GM19025 (cell line): ENCODE measurements around the gene SCIMP.
"Not testable (repeated sequence)": the region's sequence is repeated elsewhere in the genome, so short reads cannot be mapped to it uniquely, and the experiment has no call there.

ENCODE experiments used
- ATAC-seq: cut with Tn5 transposase; IDR thresholded peaks from one replicate; pipeline ENCODE4 v1.9.1; 2021; ENCODE audit warnings: mild to moderate bottlenecking, low read depth, moderate library complexity; ENCODE audit not compliant: unreplicated experiment

SCIMP gene

DNA sequence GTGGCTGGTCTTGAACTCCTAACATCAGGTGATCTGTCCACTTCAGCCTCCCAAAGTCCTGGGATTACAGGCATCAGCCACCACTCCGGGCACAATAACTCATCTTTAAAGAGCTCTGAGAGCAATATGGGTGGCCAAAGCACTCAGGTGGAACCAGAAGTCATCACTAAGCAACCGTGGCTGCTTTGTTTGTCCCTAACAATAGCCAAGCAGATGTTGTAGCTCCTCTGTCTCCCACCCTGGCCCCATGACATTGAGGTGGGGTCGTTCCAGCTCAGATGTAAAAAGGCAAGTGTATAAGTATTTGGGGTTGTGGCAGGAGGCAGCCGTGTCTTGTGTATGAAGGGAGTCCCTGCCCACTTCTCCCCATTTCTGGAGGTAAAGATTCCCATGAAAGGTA lies 3.7 kb upstream of the SCIMP start:
- no peak for ATAC-seq

DNA sequence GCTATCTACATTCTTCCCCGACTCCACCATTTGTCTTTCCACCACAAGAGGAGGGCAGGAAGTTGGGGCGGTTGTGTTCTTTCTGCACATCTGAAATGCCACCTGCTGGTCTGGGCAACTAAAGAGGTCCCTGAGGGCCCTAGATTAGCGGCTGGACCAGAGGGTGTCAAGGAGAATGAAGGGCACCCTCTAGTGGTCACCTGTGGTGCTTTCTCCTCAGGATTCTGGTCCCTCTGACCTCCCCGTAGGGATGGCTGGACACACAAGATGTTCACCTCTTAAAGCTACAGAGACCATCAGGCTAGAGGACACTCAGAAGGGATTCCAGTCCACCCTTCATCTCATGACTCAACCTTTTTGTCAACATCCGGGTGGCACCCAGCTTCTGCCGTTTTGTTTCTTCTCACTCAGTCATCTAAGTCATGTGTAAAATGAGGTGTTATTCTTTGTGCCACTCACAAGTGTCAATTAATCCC lies 2.9 kb upstream of the SCIMP start:
- no peak for ATAC-seq

DNA sequence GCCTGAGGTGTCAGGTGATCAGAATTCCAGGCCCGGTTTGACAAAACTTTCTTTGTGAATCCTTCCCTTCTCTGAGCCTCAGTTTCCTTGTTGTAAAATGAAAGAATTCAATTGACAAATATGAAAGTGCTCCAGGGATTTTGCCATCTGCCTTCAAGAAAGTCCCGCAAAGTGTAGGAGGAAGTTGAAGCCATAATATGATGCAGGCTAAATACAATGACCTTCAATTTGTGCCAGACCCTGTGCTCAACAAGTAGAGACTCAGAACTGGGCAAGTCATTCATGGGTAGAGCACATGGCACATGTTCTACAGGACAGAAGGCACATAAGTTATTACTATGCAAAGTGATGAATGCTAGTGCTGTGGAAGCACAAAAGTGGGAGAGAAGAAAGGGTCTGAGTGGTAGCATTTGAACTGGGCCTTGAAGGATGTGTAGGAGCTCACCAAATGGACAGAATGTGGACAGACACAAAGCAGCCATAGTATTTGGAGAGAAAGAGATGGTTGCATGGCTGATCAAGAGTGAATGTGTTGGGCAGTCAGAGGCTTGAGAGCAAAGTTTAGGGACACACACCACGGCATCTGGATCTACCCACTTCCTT lies 2.4 kb upstream of the SCIMP start:
- no peak for ATAC-seq

DNA sequence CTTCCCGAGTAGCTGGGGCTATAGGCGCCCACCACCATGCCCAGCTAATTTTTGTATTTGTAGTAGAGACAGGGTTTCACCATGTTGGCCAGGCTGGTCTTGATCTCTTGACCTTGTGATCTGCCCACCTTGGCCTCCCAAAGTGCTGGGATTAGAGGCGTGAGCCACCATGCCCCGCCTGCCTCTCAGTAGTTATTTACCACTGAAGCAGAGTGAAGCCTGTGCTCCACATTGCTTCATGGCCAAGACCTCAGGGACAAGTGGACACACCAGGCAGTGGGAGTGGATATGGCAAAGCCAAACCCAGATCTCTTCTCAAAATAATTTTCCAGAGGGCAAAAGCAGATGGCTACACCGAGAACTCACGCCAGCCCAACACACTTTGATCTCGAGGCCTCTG lies 1.2 kb downstream of the SCIMP start:
- ATAC-seq, result not testable (repeated sequence)

DNA sequence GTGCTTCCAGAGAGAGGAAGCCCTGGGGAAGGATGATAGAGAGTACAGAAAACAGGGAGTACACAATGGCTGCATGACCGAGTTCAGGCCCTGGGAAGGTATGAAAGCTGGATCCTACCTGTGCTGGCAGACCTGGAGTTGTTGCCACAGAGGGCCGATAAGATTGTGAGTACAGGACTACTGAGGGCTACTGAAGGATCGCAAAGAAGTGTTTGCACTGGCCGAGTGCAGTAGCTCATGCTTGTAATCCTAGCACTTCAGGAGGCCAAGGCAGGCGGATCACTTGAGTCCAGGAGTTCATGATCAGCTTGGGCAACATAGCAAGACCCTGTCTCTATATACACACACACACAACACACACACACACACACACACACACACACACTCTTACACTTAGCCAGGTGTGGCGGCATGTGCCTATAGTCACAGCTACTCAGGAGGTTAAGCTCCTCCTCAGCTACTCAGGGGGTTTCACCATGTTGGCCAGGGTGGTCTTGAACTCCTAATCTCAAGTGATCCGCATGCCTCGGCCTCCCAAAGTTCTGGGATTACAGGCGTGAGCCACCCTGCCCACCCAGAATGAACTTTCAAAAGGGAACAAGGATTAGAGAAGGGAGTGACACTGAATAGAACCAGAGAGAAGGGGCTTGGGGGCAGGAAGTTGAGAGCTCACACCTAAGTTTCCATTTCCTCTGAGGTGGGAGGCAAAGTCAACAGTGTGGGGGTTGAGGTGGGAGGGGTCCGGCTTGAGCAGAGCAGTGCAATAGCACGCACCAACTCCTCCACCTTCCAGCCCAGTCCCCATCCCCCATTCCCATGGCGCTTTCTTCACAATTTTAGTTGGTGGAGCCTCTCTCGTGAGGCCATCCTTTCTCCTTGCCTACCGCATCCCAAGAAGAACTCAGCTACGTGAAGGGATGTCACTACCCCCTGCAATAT lies 7.5 kb downstream of the SCIMP start:
- ATAC-seq, result no peak

DNA sequence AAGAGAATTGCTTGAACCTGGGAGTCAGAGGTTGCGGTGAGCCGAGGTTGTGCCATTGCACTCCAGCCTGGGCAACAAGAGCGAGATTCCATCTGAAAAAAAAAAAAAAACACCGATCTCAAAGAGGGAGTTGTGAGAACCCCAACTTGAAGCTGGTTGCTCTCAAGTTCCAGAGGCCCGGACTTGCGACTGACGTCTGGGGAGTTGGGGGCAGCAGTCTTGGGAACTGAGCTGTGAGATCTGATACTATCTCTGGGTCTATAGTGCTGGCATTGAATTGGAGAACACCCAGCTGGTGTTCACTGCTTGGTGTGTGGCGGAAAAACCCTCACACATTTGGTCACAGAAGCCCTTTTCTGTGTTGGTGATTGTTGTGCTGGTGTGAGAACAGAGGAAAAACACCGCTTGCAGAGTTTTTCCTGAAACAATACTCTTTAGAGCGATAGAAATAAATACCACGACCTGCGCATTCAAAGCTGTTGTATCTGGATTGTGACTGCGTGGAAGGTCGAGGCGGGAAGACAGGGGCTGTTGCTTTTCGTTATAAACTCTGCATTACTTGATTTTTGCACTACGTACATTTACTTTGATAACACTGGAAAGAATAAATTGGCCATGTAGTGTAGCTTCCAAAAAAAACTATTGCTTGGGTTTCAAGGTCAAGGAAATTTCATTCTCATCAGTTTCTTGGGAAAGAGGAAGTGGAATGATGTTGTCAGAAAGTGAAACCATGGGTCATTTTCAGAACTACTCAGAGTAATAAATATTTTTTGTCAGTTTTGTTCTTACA lies 8.8 kb downstream of the SCIMP start:
- ATAC-seq, result peak; percentile 41

DNA sequence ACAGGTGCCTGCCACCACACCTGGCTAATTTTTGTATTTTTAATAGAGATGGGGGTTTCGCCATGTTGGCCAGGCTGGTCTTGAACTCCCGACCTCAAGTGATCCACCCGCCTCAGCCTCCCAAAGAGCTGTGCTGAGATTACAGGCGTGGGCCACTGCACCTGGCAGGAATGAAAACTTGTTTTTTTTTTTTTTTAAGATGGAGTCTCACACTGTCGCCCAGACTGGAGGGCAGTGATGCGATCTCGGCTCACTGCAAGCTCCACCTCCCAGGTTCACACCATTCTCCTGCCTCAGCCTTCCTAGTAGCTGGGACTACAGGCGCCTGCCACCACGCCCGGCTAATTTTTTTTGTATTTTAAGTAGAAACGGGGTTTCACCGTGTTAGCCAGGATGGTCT lies 12.7 kb downstream of the SCIMP start:
- not testable (repeated sequence) for ATAC-seq

DNA sequence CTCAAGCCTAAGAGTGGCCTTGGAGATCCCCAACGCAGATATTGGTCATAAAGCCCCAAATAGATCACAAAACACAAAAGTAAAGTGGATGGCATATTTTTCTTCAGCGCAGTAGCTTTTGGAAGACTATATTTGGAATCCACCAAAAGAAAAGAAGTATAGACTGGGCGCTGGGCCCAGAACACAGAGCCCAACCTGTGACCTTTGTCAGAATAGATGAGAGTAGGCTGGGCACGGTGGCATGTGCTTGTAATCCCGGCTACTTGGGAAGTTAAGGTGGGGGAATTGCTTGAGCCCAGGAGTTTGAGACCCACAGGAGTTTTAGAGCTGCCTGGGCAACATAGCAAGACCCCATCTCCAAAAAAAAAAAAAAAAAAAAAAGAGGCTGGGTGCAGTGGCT lies 14.6 kb downstream of the SCIMP start:
- ATAC-seq, result no peak

DNA sequence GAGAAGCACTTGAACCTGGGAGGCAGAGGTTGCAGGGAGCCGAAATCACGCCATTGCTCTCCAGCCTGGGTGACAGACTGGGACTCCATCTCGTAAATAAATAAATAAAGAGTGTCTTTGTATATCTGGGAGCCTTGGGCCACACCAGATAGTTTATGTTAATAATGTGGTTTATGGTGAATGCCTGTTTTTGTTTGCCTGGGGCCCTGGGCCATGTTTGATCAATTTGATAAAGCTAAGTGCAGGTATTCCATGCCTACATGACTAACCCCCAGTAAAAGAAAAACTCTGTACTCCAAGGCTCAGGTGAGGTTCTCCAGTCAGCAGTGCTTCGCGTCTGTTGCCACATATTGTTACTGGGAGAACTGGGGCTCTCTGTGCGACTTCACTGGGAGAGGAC lies 15.1 kb downstream of the SCIMP start:
- ATAC-seq, result no peak

DNA sequence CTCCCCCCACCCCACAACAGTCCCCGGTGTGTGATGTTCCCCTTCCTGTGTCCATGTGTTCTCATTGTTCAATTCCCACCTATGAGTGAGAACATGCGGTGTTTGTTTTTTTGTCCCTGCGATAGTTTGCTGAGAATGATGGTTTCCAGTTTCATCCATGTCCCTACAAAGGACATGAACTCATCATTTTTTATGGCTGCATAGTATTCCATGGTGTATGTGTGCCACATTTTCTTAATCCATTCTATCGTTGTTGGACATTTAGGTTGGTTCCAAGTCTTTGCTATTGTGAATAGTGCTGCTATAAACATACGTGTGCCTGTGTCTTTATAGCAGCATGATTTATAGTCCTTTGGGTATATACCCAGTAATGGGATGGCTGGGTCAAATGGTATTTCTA lies 17.1 kb downstream of the SCIMP start:
- not testable (repeated sequence) for ATAC-seq

DNA sequence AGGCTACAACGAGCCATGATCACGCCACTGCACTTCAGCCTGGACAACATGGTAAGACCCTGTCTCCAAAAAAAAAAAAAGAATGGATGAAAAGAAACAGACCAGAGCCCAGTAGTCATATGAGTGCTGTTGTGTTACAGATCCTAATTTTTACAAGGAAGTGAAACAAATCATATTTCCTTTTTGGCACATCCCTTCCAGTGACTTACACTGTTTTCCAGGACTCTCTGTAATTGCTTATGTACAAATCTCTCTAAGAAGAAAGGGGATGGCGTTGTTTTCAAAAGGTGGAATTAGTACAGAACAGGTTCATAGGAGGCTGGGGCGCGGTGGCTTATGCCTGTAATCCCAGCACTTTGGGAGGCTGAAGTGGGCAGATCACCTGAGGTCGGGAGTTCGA lies 23.2 kb downstream of the SCIMP start:
- ATAC-seq, result no peak

DNA sequence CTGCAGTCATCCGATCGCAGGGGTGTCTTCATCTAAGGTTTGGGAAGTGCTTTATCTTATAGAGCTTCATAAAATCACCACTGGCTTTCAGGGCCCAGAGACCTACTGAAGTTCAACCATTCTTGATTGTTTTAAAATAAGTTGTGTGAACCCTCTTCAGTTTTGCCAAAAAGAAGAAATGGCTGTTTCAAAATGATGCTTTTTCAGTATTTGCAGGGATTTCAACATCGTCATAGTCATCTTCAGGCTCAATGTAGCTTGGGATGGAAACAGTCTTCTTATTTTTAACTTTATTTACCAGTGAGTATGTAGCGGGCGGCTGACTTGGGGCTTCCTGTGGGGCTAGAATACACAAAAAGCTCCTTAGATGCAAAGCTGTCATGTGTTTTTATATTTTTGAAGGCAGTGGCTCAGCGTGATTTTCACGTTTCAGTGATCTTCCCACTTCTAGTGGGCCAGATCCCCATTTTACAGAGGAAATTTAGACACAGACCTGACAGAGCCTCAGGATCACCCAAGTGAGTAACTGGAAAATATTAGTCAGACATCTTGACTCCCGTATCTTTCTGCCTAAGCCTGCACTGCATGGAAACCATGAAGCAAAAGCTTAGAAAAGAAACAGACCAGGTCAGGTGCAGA lies 23.9 kb downstream of the SCIMP start:
- ATAC-seq, result no peak

DNA sequence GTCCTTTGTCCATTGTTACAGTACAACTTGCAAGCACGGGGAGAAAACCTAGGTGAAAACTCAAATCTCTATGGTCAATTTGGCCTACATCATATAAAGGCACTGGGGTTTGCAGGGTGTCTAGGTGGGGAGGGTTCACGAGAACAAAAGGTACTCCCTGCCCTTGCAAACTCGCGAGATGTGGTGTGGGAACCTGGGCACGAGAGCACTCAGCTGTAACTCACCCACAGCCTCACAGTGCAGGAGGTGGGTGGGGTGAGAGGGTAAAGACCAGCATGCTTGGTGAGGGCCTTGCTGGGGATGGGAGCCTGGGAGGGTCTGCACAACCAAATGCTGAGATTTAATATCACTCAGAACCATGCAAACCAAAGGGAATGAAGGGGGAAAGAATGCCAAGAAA lies 24.6 kb downstream of the SCIMP start:
- ATAC-seq, result no peak

DNA sequence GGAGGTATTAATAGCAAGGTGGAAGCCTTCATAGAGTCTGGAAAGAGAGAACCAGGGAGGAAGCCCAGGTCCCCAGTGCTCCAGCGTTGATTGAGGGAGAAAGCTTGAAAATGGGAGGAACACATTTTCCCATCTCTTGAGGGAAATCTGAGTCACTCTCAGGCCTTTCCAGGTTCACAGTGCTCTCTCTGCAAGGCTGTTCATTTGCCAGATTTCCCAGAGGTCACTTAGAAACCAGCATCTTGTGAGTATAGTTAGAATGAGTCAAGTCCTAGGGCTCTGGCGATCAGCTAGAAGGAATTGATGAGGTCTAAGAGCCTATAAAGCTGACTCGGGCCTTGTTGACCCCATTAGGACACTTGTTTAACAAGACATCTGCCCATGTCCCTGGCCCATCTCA lies 25.3 kb downstream of the SCIMP start:
- no peak for ATAC-seq

DNA sequence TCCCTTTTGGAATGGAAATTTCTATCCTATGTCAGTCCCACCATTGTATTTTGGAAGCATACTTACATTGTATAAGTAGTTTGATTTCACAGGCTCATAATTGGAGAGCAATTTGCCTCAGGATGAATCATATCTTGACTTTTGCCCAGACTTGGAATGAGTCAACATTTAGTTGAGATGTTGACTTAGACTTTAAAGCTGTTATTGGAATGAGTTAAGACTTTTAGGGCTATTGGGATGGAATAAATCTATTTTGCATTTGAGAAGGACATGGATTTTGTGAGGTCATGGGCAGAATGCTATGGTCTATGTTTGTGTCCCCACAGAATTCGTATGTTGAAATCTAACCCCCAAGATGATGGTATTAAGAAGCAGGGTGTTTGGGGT lies 30.8 kb downstream of the SCIMP start:
- no peak for ATAC-seq

DNA sequence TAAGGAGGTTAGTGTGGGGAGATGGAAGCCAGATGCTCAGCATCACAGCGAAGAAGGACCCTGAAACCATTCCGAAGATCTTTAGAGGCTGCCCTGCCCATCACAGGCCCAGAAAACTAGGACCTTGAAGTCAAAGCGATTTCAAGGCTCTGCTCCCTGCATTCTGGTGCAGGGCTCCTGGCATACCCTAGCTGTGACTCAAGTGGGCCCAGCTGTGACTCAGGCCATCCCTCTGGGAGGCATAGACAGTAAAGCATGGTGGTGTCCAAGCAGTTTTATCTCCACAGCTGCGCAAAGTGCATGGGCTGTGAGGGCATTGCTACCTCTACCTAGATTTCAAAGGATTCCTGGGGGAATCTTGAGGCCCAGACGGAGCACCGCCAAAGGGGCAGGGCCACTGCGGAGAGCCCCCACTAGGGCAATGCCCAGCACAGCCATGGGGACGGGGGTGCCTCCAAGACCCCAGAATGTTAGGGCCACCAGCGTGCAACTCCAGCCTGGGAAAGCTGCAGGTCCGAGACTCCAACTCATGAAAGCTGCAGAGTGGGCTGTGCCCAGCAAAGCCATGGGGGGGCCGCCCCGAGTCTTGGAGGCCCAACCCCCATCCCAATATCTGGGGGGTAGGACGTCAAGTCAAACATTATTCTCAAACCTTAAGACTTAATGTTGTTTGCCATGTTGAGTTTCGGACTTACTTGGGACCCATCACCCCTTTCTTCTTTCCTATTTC lies 31.3 kb downstream of the SCIMP start:
- ATAC-seq, result no peak

DNA sequence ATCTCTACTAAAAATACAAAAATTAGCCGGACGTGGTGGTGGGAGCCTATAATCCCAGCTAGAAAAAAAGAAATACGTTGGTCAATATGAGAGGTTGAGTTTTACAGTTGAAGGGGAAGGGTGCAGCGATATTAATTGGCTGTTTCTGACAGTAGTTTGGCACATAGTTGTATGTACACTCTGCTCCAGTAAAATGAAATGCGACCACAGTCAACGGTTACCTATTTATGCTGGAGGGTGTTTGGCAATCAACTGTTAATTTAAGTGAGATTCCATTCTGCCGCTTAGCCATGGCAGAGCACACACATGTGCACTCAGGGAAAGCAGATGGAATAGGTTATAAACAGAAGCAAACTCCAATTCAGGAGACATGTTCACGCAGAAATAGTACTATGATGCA lies 33.6 kb downstream of the SCIMP start:
- ATAC-seq, result no peak

DNA sequence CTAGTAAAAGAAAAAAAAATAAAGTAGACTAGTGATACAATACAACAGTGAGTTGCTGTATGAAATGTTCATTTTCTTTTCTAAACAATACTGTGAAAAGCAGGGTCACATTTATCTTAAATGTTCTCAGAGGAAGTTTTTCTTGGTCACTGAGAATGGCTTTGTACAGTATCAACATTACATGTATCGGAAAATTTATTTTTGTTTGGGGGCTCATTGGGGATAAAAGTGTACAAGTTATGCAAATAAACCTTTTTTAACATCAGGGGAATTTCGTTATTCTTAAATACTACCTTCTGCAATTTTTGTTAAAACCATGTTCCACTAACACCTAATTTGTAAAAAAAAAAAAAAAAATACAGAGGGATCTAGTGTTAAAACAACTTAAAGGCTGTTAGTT lies 34.3 kb downstream of the SCIMP start:
- no peak for ATAC-seq

DNA sequence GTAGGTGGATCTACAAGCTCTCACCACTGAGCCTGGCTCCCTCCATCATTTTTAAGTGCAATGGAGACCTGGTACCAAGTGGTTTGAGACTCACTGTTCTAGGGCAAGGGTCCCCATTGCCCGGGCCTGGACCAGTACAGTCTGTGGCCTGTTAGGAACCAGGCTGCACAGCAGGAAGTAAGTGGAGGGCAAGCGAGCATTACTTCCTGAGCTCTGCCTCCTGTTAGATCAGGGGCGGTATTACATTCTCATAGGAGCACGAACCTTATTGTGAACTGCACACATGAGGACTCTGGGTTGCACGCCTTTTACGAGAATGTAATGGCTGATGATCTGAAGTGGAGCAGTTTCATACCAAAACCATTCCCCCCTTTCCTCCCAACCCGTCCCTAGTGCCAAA lies 36.2 kb downstream of the SCIMP start:
- ATAC-seq, result no peak

DNA sequence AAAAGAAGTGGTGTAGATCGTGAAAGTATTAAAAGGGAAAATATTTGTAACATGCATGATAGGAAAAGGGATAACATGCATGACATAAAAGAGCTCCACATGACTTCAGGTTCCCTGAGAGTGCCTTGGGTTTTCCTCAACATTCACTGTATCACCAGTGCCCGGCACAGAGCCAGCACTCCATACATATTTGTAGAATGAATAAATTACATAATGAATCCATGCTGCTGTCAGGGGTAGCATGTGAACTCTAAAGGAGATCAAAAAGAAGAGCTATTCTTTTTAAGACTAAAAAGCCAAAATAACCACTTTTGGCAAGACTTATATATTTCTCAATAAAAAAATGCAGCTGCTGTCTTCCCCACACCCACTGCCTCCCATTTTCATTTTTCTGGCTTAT lies 40.3 kb downstream of the SCIMP start:
- ATAC-seq, result no peak
